GM12878 (cell line): Measurements from ENCODE around the gene SETBP1.

ENCODE experiments used
- JUNB ChIP-seq: IDR thresholded peaks from 2 replicates; pipeline ENCODE4 v1.6.1; 2016; ENCODE audit warnings: antibody characterized with exemption, mild to moderate bottlenecking
- SPI1 ChIP-seq: IDR thresholded peaks from 2 replicates; pipeline ENCODE4 v1.6.1; 2011; ENCODE audit warnings: low read depth, mild to moderate bottlenecking, low read length, moderate library complexity, borderline replicate concordance; ENCODE audit not compliant: insufficient read depth

DNA sequence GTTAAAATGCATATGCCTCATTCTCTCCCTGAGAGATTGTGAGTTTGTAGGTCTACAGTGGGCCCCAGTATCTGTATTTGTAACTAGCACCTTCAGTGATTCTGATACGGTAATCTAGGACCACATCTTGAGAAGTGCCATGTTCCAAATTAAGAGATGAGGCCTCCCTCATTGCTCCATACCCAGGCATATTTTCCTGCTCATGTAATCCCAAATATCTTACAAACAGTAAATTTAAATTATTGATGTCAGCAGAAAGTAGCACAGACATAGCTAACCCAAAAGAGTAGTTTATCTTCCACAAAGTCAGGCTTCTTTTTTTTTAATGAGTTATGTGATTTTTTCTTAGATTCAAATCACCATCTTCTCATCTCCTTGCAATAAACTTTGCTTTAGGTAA lies 263.8 kb downstream of the SETBP1 start:
- TF ChIP-seq SPI1 (no peak), JUNB (no peak)
